ENCODE results near the gene CMTR1. TPM values are rescaled to one million over a fixed set of nuclear protein-coding genes. Genes with fewer than 3 reads are reported as not detected.

Gene CMTR1
- total RNA-seq, 1 experiment from 2014 or later, result 34.8 TPM

DNA sequence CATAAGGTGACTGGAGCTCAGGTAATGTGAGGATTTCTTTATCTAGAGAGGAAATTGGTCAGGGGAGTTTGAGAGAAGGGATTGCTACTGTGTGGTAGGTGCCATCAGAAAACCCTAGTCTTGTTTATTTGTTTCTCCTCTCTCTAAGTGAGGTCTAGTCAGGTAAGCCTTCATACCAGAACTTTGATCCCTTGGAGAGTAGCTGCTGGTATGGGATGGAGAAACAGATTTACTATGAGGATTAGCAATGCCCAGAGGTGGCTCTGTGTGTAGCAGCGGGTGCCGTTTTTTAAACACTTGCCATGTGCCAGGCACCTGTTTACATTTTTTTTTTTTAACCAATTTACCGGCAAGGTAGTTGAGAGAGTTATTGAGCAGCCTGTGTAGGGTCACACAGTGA, 19.5 kb downstream of the CMTR1 start:
- H3K27me3 ChIP-seq (ENCODE audit: insufficient read depth, low read length), result no peaks in the 10 kb centered on the region
- H3K4me1 ChIP-seq (ENCODE audit: insufficient read depth, low read length), result no peaks in the 10 kb centered on the region
- no peak overlapping the region for H3T11ph ChIP-seq (ENCODE audit: low read length)
- DNase-seq, result no peak
- H4K20me1 ChIP-seq (ENCODE audit: control insufficient read depth, insufficient read depth, insufficient read length), result no peaks in the 10 kb centered on the region
- H4K8ac ChIP-seq (replicated peaks; ENCODE audit: insufficient read length, low read depth, low read length), result no peak overlapping the region
- H3K27ac ChIP-seq (ENCODE audit: insufficient read length, low read depth, low read length), result no peak overlapping the region
- no peak overlapping the region for H2BK5ac ChIP-seq (ENCODE audit: insufficient read length, low read length)
- no peak overlapping the region for H2BK20ac ChIP-seq (ENCODE audit: low read depth, low read length, poor library complexity, severe bottlenecking)
- no peaks in the 10 kb centered on the region for H3K9me3 ChIP-seq (ENCODE audit: control insufficient read depth, low read depth, low read length)
- no peak overlapping the region for H2BK15ac ChIP-seq (ENCODE audit: low read depth, low read length)
- no peaks in the 10 kb centered on the region for H3K27me3 Mint-ChIP-seq (ENCODE audit: low read depth)
- no peak overlapping the region for H3K4me2 ChIP-seq (ENCODE audit: insufficient read depth, insufficient read length, low read length)
- H4K91ac ChIP-seq (ENCODE audit: insufficient read length, low read depth, low read length), result no peak overlapping the region
- no peak overlapping the region for H3K27ac Mint-ChIP-seq
- no peak overlapping the region for H4K5ac ChIP-seq (ENCODE audit: insufficient read length, low read depth, low read length)
- H3K79me1 ChIP-seq (ENCODE audit: insufficient read depth, low read depth, low read length, poor library complexity, severe bottlenecking), result no peaks in the 10 kb centered on the region
- WGBS (ENCODE audit: extremely low coverage, insufficient read length, low lambda C conversion rate), result no CpG with 5 or more reads among the region's 3 CpGs
- H3K9me3 Mint-ChIP-seq, result no peaks in the 10 kb centered on the region
- no peak overlapping the region for H3K56ac ChIP-seq (ENCODE audit: insufficient read length, low read depth, low read length)
- no peaks in the 10 kb centered on the region for H3K79me2 ChIP-seq (ENCODE audit: insufficient read depth, low read length)
- no peaks in the 10 kb centered on the region for H3K23me2 ChIP-seq (ENCODE audit: insufficient read length, low read depth, low read length, poor library complexity, severe bottlenecking)
- no peak overlapping the region for H3K4me3 Mint-ChIP-seq
- no peak overlapping the region for H3K14ac ChIP-seq (ENCODE audit: insufficient read depth, low read length)
- H2AK5ac ChIP-seq (ENCODE audit: insufficient read length, low read length), result no peak overlapping the region
- no peak overlapping the region for H3K9ac ChIP-seq (ENCODE audit: extremely low read depth, insufficient read length, low read length)
- H2AFZ ChIP-seq (ENCODE audit: low read length), result no peak overlapping the region
- no peaks in the 10 kb centered on the region for H3K4me1 Mint-ChIP-seq
- H3K36me3 Mint-ChIP-seq (ENCODE audit: insufficient read depth in 1 of 3, low read depth in 3 of 3), result peaks cover 18 to 69% (median 54%) of the 10 kb centered on the region in 3 experiments; a peak in 6 of 7 replicates
- H3K4ac ChIP-seq (ENCODE audit: low read depth, low read length), result no peak overlapping the region
- no peak for TF ChIP-seq CTCF (conservative IDR thresholded peaks at IDR 0.05)
- no peak overlapping the region for H3K18ac ChIP-seq (ENCODE audit: insufficient read length, low read depth, low read length)
- H3K23ac ChIP-seq (ENCODE audit: insufficient read length, low read depth, low read length), result no peak overlapping the region
- H2BK120ac ChIP-seq (ENCODE audit: low read depth, low read length, poor library complexity, severe bottlenecking), result no peak overlapping the region
- H2BK12ac ChIP-seq (ENCODE audit: insufficient read length, low read depth, low read length), result no peak overlapping the region

Data from H9 (cell line).